ENCODE data around the gene PLXND1.
A peak's percentile ranks its signal among the peaks of the same experiment; 100 is the strongest.

The PLXND1 gene

DNA sequence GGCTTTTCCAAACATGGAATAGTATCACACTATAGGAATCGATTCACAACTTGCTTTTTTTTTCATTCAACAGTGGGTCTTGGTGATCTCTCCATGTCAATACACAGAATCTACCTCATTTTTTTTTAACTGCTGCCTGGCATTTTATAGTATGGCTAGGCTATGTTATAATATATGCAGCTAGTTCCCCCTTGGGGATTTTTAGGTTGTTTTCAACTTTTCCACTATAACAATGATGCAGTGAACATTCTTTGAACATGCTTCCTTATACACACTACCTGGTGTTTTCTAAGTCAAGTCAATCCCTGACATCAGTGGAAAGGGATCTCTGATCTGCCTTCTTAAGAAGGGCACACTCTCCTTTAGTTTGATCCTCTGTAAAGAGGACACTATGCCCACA lies 46.5 kb upstream of the PLXND1 start:
- DNase-seq (ENCODE audit: low read depth in 1 of 2, low spot score in 1 of 2) = no peak
- Histone ChIP-seq H3K4me3 (replicated peaks; ENCODE audit: insufficient read depth, low read length) (no peak overlapping the region), H3K27me3 (ENCODE audit: insufficient read depth, poor library complexity, severe bottlenecking) (no peaks in the 10 kb centered on the region), H3K27ac (replicated peaks) (no peak overlapping the region)
- no peak for TF ChIP-seq POLR2AphosphoS5 (IDR thresholded peaks at IDR 0.05; ENCODE audit: low read depth)
- no peak for TF ChIP-seq GABPA (IDR thresholded peaks at IDR 0.05; ENCODE audit: low read depth)
- no peak for TF ChIP-seq SPI1 (IDR thresholded peaks at IDR 0.05; ENCODE audit: borderline replicate concordance, low read depth)
- TF ChIP-seq REST (IDR thresholded peaks at IDR 0.05; ENCODE audit: insufficient replicate concordance, low read depth) = no peak
- TF ChIP-seq CTCF (IDR thresholded peaks at IDR 0.05; ENCODE audit: insufficient read depth, low read length) = no peak

- H3K4me3 ChIP-seq (replicated peaks; ENCODE audit: insufficient read depth, low read length) = no peak overlapping the region
- no peaks in the 10 kb centered on the region for H3K27me3 ChIP-seq (ENCODE audit: insufficient read depth, poor library complexity, severe bottlenecking)
- no peak overlapping the region for H3K27ac ChIP-seq (replicated peaks)
- no peak for DNase-seq (ENCODE audit: low read depth in 1 of 2, low spot score in 1 of 2)
- TF ChIP-seq REST (IDR thresholded peaks at IDR 0.05; ENCODE audit: insufficient replicate concordance, low read depth) = no peak
- TF ChIP-seq POLR2AphosphoS5 (IDR thresholded peaks at IDR 0.05; ENCODE audit: low read depth) = no peak
- TF ChIP-seq SPI1 (IDR thresholded peaks at IDR 0.05; ENCODE audit: borderline replicate concordance, low read depth) = no peak
- no peak for TF ChIP-seq GABPA (IDR thresholded peaks at IDR 0.05; ENCODE audit: low read depth)
- TF ChIP-seq CTCF (IDR thresholded peaks at IDR 0.05; ENCODE audit: insufficient read depth, low read length) = no peak
Measured at GRCh38 chr3:129651435-129652202, 45.1 kb upstream of the PLXND1 start.

DNA sequence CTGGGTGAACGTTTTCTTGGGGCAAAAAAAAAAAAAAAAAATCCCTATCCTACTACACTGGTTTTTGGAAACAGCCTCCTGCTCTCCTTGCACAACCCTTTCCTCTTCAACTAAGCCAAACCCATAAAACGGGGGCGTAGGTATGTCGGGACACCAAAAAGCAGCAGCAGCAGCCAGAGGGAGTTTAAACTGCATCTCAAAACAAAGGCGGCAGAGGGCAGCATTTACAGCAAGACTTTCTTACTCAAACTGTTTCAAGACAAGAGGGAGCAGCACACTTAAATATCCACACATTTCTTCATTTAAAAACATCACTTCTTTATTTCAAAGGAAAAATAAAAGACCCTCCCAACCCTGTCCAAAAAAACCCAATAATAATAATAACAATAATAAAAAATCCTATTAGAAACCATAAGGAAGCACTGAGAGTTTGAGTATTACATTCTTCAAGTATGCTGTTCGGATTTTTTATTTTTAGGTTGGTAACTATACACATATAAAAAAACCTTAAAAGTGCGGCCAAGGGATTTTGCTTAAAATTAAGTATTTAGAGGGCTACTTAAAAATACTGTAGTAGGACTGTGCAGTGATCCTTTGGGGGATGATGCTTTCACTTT lies 43.9 kb upstream of the PLXND1 start:
- no peak for TF ChIP-seq REST (IDR thresholded peaks at IDR 0.05; ENCODE audit: insufficient replicate concordance, low read depth)
- TF ChIP-seq CTCF (IDR thresholded peaks at IDR 0.05; ENCODE audit: insufficient read depth, low read length) = peak; percentile 60
- H3K27ac ChIP-seq (replicated peaks) = no peak overlapping the region
- peak in 1 of 2 experiments; percentile 62 for DNase-seq (ENCODE audit: low read depth in 1 of 2, low spot score in 1 of 2)
- no peak overlapping the region for H3K4me3 ChIP-seq (replicated peaks; ENCODE audit: insufficient read depth, low read length)
- no peaks in the 10 kb centered on the region for H3K27me3 ChIP-seq (ENCODE audit: insufficient read depth, poor library complexity, severe bottlenecking)
